ENCODE results near the gene MRPS18C.

The MRPS18C gene

GRCh38 chr4:83484500-83485461 is 28.9 kb downstream of the MRPS18C start, which contains the start of gene ABRAXAS1:
ABRAXAS1 (minus strand) TSS chr4:83485100; CDS start chr4:83485072, 28 bp downstream.
- ChIA-PET POLR2A (interaction anchor here (0.6 to 1.2 kb wide), 2 partner anchors 584 to 1714 kb away, joined by 3 to 4 read pairs; partner anchors contain the start of gene THAP9), CTCF (no interaction called here)
- Histone ChIP-seq H3K4me1 (ENCODE audit: control insufficient read depth, insufficient read depth, low read length) (no peaks in the 10 kb centered on the region), H3K9me3 (ENCODE audit: control insufficient read depth, insufficient read depth, low read depth, low read length) (no peaks in the 10 kb centered on the region), H3K27ac (ENCODE audit: extremely low read depth, low read depth, low read length) (peak within 1 kb of the TSS; percentile 40; the same call in 1 of the 2 replicates), H3K36me3 (ENCODE audit: control insufficient read depth in 2 of 2, insufficient read depth in 1 of 2, low read length in 2 of 2) (peaks cover 0 to 1% of the 10 kb centered on the region in 2 experiments; a peak in 2 of 3 replicates), H3K4me3 (ENCODE audit: low read depth, low read length) (peak within 1 kb of the TSS; percentile 51)
- TF ChIP-seq ZNF792 (tag by site-specific recombination; IDR thresholded peaks at IDR 0.05) (no peak), MYNN (tag by site-specific recombination; IDR thresholded peaks at IDR 0.05; ENCODE audit: borderline replicate concordance) (no peak), ZNF404 (tag by site-specific recombination; IDR thresholded peaks at IDR 0.05) (no peak), REPIN1 (tag by site-specific recombination; IDR thresholded peaks at IDR 0.05; ENCODE audit: low read depth) (peak; percentile 46; the same call in 1 of the 2 replicates), ZNF626 (tag by site-specific recombination; IDR thresholded peaks at IDR 0.05) (no peak), ZNF169 (tag by site-specific recombination; IDR thresholded peaks at IDR 0.05) (no peak), ZNF473 (tag by site-specific recombination; IDR thresholded peaks at IDR 0.05) (no peak), SP7 (tag by site-specific recombination; IDR thresholded peaks at IDR 0.05) (peak; percentile 68), ZNF23 (tag by site-specific recombination; IDR thresholded peaks at IDR 0.05; ENCODE audit: borderline replicate concordance) (no peak), ZNF138 (tag by site-specific recombination; IDR thresholded peaks at IDR 0.05; ENCODE audit: borderline replicate concordance) (no peak), KLF17 (tag by site-specific recombination; IDR thresholded peaks at IDR 0.05) (0 out of 2 replicates have a peak, but pooled peaks have one; percentile 45), ZSCAN23 (tag by site-specific recombination; IDR thresholded peaks at IDR 0.05) (no peak), ZNF785 (tag by site-specific recombination; IDR thresholded peaks at IDR 0.05) (no peak), ZNF433 (tag by site-specific recombination; IDR thresholded peaks at IDR 0.05; ENCODE audit: low read depth) (no peak), ZNF266 (tag by site-specific recombination; IDR thresholded peaks at IDR 0.05; ENCODE audit: low read depth) (no peak), PRDM2 (tag by site-specific recombination; IDR thresholded peaks at IDR 0.05; ENCODE audit: borderline replicate concordance) (no peak), HOXC10 (CRISPR knock-in tag; IDR thresholded peaks at IDR 0.05) (no peak), SP2 (tag by site-specific recombination; IDR thresholded peaks at IDR 0.05) (peak; percentile 73), TCF7L2 (IDR thresholded peaks at IDR 0.05; ENCODE audit: borderline replicate concordance, low read depth, low read length) (no peak), GLIS1 (tag by site-specific recombination; IDR thresholded peaks at IDR 0.05) (peak; percentile 50), ZNF837 (tag by site-specific recombination; IDR thresholded peaks at IDR 0.05) (no peak), ZNF2 (tag by site-specific recombination; IDR thresholded peaks at IDR 0.05) (peak; percentile 33; the same call in 1 of the 2 replicates), ZNF341 (tag by site-specific recombination; IDR thresholded peaks at IDR 0.05; ENCODE audit: low read depth) (peak; percentile 99), ZNF423 (tag by site-specific recombination; IDR thresholded peaks at IDR 0.05) (0 out of 2 replicates have a peak, but pooled peaks have one; percentile 37), MEIS1 (CRISPR knock-in tag; IDR thresholded peaks at IDR 0.05; ENCODE audit: borderline replicate concordance) (no peak), ZNF558 (tag by site-specific recombination; IDR thresholded peaks at IDR 0.05) (no peak), ZNF146 (tag by site-specific recombination; IDR thresholded peaks at IDR 0.05) (no peak), ZNF354C (tag by site-specific recombination; IDR thresholded peaks at IDR 0.05; ENCODE audit: borderline replicate concordance, low read depth) (no peak), ZNF707 (tag by site-specific recombination; IDR thresholded peaks at IDR 0.05) (no peak), ZNF157 (tag by site-specific recombination; IDR thresholded peaks at IDR 0.05) (no peak), ZBTB21 (tag by site-specific recombination; IDR thresholded peaks at IDR 0.05) (no peak), ZNF76 (tag by site-specific recombination; IDR thresholded peaks at IDR 0.05; ENCODE audit: borderline replicate concordance, low read depth) (peak; percentile 41; the same call in 1 of the 2 replicates)
